Measurements from ENCODE around the gene SASH1. TPM values are rescaled to one million over a fixed set of nuclear protein-coding genes. Genes with fewer than 3 reads are reported as not detected.

Gene SASH1
- total and polyA plus RNA-seq, 11 donors: 10.7 to 47.5 (median 28.2) TPM

DNA sequence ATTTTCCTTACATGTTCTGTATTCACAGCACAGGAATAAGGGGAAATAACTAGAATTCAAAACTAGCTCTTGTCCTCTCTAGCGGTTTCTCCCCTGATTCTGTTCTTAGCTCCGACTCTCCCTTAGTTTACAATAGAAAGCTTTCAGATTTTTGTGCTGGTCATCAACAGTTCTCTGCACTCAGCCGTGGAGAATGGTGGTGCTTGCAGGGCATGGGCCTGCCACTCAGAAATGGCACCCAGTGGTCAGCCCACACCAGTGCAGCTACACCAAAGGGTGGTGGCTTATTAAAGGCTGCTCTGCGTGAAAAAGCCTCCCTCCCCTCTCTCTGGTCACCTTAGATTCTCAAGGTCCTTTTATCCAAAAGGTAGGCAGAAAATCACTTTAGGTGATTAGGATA, 123.5 kb downstream of the SASH1 start:
- H3K4me1 ChIP-seq: peaks cover 0 to 73% (median 46%) of the 10 kb centered on the region in 12 donors
- TF ChIP-seq, protein P1, sequence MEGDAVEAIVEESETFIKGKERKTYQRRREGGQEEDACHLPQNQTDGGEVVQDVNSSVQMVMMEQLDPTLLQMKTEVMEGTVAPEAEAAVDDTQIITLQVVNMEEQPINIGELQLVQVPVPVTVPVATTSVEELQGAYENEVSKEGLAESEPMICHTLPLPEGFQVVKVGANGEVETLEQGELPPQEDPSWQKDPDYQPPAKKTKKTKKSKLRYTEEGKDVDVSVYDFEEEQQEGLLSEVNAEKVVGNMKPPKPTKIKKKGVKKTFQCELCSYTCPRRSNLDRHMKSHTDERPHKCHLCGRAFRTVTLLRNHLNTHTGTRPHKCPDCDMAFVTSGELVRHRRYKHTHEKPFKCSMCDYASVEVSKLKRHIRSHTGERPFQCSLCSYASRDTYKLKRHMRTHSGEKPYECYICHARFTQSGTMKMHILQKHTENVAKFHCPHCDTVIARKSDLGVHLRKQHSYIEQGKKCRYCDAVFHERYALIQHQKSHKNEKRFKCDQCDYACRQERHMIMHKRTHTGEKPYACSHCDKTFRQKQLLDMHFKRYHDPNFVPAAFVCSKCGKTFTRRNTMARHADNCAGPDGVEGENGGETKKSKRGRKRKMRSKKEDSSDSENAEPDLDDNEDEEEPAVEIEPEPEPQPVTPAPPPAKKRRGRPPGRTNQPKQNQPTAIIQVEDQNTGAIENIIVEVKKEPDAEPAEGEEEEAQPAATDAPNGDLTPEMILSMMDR (IDR thresholded peaks at IDR 0.05): no peak
- TF ChIP-seq POLR2A (IDR thresholded peaks at IDR 0.05): no peak
- peak overlapping the region in 10 of 12 donors; percentile 20 to 69 (median 54) for H3K27ac ChIP-seq
- DNase-seq: no peak
- no peak for ATAC-seq
- 49 to 72% (median 65%) methylated on average over 4 of the region's 4 CpGs for WGBS, 4 donors
- H3K4me3 ChIP-seq: no peak overlapping the region
- intact Hi-C loops (cut with DNase I): loop anchor here in 8 of 10 donors (5.0 to 10.0 kb wide), 8 partner anchors 121 to 961 kb away; partner anchors contain the start of genes SASH1 (in 4 of the 8) and SAMD5 (in 3 of the 8)
- H3K36me3 ChIP-seq: peaks cover 0 to 13% (median 0%) of the 10 kb centered on the region in 9 donors
- no peaks in the 10 kb centered on the region for H3K9me3 ChIP-seq
- H3K27me3 ChIP-seq: no peaks in the 10 kb centered on the region

DNA sequence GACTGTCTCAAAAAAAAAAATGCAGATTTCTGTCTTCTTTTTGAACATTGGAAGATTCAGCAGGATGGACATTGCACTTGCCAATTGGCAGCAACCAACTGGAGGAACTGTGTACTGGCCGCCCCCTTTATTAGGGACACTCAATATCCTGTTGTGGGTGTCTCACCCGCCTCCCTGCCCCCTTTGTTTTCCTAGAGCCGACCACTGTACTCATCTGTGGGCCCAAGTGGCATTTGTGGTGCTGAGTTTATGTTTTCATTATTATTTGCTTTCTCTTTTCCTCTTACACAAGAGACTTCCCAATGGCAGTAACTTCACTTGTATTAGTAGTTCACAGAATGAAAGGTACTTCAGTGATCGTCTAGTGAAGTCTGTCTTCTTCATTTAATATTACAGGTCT, 125.3 kb downstream of the SASH1 start:
- intact Hi-C loops (cut with DNase I): loop anchor here in 8 of 10 donors (5.0 to 10.0 kb wide), 8 partner anchors 123 to 963 kb away; partner anchors contain the start of genes SASH1 (in 4 of the 8) and SAMD5 (in 3 of the 8)
- DNase-seq (no peak), ATAC-seq (no peak)
- TF ChIP-seq, protein P1 (IDR thresholded peaks at IDR 0.05): no peak
- no peak for TF ChIP-seq POLR2A (IDR thresholded peaks at IDR 0.05)
- H3K27me3 ChIP-seq: no peaks in the 10 kb centered on the region
- no peak overlapping the region for H3K4me3 ChIP-seq
- H3K4me1 ChIP-seq: peaks cover 0 to 73% (median 38%) of the 10 kb centered on the region in 12 donors
- H3K36me3 ChIP-seq: peaks cover 0 to 20% (median 0%) of the 10 kb centered on the region in 9 donors
- H3K27ac ChIP-seq: no peak overlapping the region
- 66 to 70% (median 68%) methylated on average over 4 of the region's 4 CpGs for WGBS, 4 donors
- H3K9me3 ChIP-seq: no peaks in the 10 kb centered on the region

DNA sequence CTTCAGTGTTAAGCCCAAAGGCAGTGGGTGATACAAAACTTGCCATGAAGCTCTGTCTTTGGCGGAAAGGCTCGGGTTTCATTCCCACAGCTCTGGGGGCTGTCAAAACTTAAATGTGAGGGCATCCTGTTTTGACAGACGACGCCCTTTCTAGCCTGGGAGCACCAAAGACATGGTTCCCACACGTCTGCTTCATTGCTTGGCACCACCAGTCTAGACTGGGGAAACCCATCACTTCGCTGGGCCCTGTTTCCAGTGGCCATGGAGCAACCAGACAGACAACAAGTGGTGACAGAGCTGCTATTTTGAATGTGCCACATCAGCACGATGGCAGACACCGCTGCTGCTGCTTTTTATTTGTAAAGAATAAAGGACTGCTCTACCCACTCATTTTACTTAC, 127.5 kb downstream of the SASH1 start:
- H3K4me3 ChIP-seq: no peak overlapping the region

More for the DNA sequence above, 127.5 kb downstream of the SASH1 start:
- TF ChIP-seq, protein P1 (IDR thresholded peaks at IDR 0.05): no peak
- no peak for TF ChIP-seq POLR2A (IDR thresholded peaks at IDR 0.05)
- 84 to 90% (median 86%) methylated on average over 8 of the region's 8 CpGs for WGBS, 4 donors
- Histone ChIP-seq H3K9me3 (no peaks in the 10 kb centered on the region), H3K36me3 (peaks cover 0 to 39% (median 18%) of the 10 kb centered on the region in 9 donors), H3K4me1 (peaks cover 0 to 54% (median 25%) of the 10 kb centered on the region in 12 donors), H3K27me3 (no peaks in the 10 kb centered on the region), H3K27ac (no peak overlapping the region)
- DNase-seq (no peak), ATAC-seq (no peak)
- intact Hi-C loops (cut with DNase I): loop anchor here in 1 of 10 donors (5.0 kb wide), 1 partner anchor 42 kb away; no protein-coding TSS in a partner anchor

Data from heart left ventricle (tissue), 16 donors.